ENCODE measurements around the gene APOL2.
A peak's percentile ranks its signal among the peaks of the same experiment; 100 is the strongest.
"Not testable (repeated sequence)": the region's sequence is repeated elsewhere in the genome, so short reads cannot be mapped to it uniquely, and the experiment has no call there.

Gene APOL2

DNA sequence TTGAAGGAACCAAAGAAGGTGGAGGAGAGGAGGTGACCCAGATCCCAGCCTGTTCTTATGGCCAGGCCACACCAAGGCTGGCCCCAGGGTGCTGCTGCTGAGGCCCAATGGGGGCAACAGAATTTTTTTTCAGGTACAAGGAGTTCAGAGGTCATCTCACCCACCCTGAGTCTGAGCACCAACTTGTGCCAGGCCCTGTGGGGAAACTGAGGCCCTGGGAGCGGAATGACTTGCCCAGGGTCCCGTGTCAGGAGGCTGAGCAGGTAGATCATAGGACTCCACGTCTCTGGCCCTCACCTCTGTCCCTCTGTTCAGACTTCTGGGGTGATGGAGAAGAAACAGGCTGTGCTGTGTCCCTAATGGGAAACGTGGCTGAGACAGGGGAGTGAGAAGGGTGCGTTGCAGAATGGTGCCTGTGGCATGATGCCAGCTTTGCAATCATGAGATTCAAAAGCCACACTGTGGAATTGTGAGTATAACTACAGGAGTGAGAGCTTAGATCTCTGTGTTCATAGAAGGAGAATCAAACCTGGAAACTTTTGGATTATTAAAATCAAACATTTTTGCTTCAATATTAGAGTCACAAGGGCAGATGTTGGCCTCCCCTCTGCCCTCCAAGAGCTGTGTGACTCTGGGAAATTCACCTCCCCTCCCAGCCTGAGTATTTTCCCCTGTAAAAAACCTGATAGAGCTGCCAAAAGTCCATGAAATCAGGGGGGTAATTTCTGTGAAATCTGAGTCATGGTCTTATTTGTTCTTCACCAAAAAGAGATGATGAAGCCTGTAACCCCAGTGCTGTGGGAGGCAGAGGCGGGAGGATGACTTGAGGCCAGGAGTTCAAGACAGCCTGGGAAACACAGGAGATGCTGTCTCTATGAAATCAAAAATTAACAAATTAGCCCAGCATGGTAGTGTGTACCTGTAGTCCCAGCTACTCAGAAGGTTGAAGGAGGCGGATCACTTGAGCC, 14.5 kb upstream of the APOL2 start:
- H3K27ac Mint-ChIP-seq: peak overlapping the region; percentile 95
- peaks cover 63% of the 10 kb centered on the region for H3K4me1 Mint-ChIP-seq (ENCODE audit: low read depth)
- no peaks in the 10 kb centered on the region for H3K27me3 Mint-ChIP-seq
- no peaks in the 10 kb centered on the region for H3K9me3 Mint-ChIP-seq
- H3K36me3 Mint-ChIP-seq (ENCODE audit: low read depth): peaks cover 25% of the 10 kb centered on the region
- H3K4me3 Mint-ChIP-seq: peak overlapping the region; percentile 93

DNA sequence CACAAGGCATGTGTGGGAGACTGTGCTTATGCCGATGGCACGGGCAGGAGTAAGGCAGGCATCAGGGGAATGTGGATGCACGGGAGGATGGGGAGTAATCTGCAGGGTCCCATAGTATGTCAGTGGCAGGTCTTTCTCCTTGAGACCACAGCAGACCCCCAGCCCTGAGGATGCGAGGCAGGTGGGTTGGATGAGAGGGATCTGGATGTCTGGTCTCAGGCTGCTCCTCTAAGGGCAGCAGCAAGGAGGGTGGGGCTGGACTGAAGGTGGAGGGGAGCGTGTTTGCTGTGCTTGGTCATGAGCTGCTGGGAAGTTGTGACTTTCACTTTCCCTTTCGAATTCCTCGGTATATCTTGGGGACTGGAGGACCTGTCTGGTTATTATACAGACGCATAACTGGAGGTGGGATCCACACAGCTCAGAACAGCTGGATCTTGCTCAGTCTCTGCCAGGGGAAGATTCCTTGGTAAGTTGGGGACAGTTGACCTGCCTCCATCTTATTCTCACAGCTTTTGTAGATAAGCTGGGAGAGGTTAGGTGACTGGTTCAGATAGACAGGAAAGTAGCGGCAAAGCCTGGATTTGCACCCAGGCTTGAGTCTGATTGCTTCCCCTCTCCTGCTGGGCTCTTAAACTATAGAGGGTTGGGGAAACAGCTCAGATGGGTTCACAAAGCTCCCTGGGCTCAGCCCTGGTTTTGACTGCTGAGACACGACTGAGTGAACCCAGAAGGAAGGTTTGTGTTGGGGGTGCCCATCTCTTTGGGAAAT, 13.6 kb upstream of the APOL2 start, which contains the start of gene APOL1:
Gene APOL1 (plus strand): TSS at position 380 of the 769 bp plus-strand sequence. CDS start 1,823 bp downstream, outside the sequence.
- H3K27ac Mint-ChIP-seq: peak within 1 kb of the TSS; percentile 95
- H3K36me3 Mint-ChIP-seq (ENCODE audit: low read depth): peaks cover 16% of the 10 kb centered on the region
- H3K27me3 Mint-ChIP-seq: no peaks in the 10 kb centered on the region
- H3K4me3 Mint-ChIP-seq: peak within 1 kb of the TSS; percentile 93
- no peaks in the 10 kb centered on the region for H3K9me3 Mint-ChIP-seq
- H3K4me1 Mint-ChIP-seq (ENCODE audit: low read depth): peaks cover 54% of the 10 kb centered on the region

DNA sequence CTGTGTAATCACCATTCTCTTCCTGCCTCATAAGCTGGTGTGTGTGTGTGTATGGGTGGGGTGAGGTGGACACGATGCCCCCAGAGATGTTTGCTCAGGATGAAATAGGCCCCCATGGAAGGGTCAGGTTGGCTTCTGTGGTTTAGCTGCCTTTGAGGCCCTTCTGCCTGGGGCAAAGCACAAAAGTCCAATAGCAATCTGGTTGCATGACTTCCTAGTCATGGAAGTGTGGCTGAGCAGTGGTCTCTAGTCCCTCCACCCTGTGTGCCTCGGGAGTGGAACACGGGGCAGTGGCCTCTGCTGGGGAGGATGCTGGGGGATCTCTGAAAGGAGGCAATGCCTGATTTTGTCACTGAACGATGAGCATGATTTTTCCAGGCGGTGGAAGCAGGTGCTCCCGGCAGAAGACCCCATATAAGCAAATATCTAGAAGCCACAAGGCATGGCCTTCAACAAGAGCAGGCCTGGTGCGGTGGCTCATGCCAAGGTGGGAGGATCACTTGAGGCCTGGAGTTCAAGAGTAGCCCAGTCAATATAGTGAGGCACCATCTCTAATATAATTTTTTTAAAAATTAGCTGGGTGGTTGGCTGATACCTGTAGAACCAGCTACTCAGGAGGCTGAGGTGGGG, 12.8 kb upstream of the APOL2 start:
- Mint-ChIP-seq H3K4me3 (peak overlapping the region; percentile 93), H3K4me1 (ENCODE audit: low read depth) (peaks cover 51% of the 10 kb centered on the region), H3K27ac (peak overlapping the region; percentile 95), H3K36me3 (ENCODE audit: low read depth) (peaks cover 13% of the 10 kb centered on the region)
- not testable (repeated sequence) for H3K27me3 Mint-ChIP-seq, H3K9me3 Mint-ChIP-seq

DNA sequence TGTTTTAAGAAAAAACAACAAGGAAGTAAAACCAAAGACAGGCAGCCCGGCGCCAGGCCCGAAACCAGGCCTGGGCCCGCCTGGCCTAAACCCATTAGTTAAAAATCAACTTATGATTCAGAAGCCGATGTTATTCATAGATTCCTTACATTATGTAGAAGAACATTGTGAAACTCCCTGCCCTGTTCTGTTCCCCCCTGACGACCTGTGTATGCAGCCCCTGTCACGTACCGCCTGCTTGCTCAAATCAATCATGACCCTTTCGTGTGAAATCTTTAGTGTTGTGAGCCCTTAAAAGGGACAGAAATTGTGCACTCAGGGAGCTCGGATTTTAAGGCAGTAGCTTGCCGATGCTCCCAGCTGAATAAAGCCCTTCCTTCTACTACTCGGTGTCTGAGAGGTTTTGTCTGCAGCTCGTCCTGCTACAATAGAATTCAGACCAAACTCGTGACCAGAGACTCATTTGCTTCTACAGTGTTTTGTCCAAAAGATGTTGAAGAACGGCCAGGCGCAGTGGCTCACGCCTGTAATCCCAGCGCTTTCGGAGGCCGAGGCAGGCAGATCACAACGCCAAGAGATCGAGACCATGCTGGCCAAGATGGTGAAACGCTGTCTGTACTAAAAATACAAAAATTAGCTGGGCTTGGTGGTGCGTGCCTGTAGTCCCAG, 11.1 kb upstream of the APOL2 start:
- not testable (repeated sequence) for H3K27me3 Mint-ChIP-seq; H3K27ac Mint-ChIP-seq; H3K9me3 Mint-ChIP-seq; H3K36me3 Mint-ChIP-seq (ENCODE audit: low read depth); H3K4me3 Mint-ChIP-seq
- peaks cover 36% of the 10 kb centered on the region for H3K4me1 Mint-ChIP-seq (ENCODE audit: low read depth)

DNA sequence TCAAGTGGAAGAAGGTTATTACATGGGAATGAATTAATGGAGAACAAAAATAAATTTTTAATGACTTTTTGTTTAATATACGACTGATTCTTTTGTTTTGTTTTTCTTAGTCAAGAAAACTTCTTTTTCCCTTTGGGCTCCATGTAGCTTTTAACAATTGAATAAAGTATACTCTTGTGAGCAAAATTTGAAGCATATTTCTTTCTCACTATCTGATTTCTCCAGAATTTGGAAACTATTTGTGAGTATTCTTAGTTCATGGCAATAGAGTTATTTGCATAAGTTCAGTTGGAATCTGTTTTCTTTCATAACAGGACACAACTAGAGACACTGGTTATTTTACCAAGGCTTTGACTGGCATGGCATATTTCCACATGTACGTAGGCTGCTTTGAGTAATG, 9.8 kb upstream of the APOL2 start:
- Mint-ChIP-seq H3K9me3 (no peaks in the 10 kb centered on the region), H3K4me1 (ENCODE audit: low read depth) (peaks cover 24% of the 10 kb centered on the region), H3K36me3 (ENCODE audit: low read depth) (no peaks in the 10 kb centered on the region), H3K27ac (no peak overlapping the region), H3K27me3 (no peaks in the 10 kb centered on the region), H3K4me3 (no peak overlapping the region)

DNA sequence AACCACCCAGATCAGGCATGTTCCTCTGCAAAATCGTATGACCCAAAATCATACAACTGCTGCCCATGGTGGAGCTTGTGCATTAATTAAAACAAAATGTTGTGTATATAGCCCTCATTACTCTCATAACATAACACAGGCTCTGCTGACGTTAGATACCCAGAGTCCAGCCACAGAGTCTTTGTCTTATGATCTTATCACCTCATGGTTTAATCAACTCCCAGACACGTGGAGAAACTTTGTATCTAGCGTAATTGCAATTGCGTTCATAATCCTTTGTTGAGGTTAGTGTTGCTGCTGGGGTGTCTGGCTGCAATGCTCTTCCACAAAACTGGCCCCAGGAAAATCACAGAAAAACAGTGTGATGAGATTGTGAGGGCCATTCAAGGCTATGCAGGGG, 8.6 kb upstream of the APOL2 start:
- no peaks in the 10 kb centered on the region for H3K36me3 Mint-ChIP-seq (ENCODE audit: low read depth)
- H3K27me3 Mint-ChIP-seq: no peaks in the 10 kb centered on the region
- H3K27ac Mint-ChIP-seq: no peak overlapping the region
- H3K4me3 Mint-ChIP-seq: no peak overlapping the region
- no peaks in the 10 kb centered on the region for H3K9me3 Mint-ChIP-seq
- H3K4me1 Mint-ChIP-seq (ENCODE audit: low read depth): peaks cover 12% of the 10 kb centered on the region

DNA sequence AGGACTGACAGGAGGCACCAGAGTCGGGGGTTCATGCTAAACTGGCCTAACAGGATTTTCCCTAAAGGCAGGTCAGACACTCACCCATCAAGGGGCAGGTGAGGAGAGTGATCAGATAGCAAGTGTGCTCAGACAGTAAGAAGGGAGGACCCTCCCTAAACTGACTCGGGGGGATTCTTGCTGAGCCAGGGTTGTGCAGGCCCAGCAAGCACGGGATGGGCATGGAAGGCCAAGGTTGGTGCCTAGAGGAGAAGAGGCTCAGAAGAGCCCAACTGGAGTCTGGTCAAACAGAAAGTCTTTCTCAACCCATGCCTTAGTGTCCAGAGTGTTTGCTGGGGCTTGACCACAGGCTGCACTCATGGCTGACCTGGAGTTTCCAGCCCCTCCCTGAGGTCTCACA, 7.4 kb upstream of the APOL2 start:
- Mint-ChIP-seq H3K36me3 (ENCODE audit: low read depth) (peaks cover 4% of the 10 kb centered on the region), H3K4me1 (ENCODE audit: low read depth) (peaks cover 2% of the 10 kb centered on the region), H3K4me3 (no peak overlapping the region), H3K27me3 (no peaks in the 10 kb centered on the region), H3K9me3 (no peaks in the 10 kb centered on the region), H3K27ac (no peak overlapping the region)

DNA sequence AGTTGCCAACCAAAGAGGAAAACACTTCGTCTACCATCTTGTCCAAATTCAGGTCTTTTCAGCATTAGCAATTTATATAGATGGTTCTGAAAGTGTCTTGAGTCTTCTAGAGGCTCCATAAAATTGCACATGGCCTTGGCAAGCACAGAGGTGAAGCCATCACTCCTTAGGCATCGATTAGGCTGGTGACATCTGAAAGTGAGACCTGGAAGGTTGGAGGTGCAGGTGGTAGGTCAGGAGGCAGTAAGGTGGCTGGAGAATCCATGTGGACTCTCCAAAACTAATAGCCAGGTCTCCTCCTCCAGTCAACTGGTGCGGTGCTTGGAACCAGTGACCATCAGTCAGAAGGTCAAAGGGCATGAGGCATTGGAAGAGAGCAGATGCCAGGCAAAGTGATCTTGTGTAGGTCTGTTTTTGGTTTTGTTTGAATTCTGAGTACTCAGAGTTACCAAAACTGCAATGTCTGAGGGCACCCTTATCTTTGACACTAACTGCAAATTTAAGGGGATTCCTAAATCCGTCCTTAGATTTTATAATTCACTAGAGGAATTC, 6.6 kb upstream of the APOL2 start:
- H3K27ac Mint-ChIP-seq: no peak overlapping the region

DNA sequence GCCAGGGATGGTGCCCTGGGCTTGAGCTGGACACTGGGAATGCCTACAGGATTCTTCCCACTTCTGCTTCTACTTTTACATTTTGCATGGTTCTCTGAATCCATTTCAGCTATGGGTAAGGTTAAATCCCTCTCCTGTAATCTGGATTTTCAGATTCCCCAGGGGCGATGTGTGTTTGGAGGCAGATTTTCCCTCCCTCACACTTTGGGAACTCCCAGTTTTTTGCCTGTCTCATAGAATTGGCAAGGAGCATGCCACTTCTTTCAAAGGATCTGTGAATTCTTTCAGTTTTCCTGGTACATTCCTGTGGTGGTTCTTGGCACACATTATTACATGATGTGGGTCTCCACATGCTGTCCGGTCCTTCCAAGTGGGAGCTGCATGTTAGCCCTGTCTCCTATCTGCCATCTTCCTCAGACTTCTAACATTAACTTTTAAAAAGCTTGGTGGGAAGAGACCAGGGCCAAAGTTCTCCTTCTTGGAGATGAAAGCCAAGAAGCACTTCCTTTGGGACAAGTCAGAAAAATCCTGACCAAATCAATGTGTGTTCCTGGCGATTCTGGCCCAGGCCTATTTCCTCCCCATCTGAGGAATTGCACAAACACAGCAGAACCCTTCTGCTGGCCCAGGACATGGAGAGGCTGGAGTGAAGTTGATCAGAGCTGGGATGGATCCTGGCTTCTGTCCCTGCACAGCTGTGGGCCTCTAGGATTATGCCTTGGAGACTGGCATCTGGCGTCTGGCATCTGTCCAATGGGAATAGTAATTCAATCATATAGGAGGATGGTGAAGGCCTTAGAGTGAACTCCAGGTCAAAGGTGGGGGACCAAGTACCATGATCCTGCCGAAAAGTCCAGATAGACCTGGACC, 5.4 kb upstream of the APOL2 start:
- H3K36me3 Mint-ChIP-seq (ENCODE audit: low read depth): peaks cover 4% of the 10 kb centered on the region
- no peaks in the 10 kb centered on the region for H3K27me3 Mint-ChIP-seq
- H3K4me3 Mint-ChIP-seq: no peak overlapping the region
- no peaks in the 10 kb centered on the region for H3K9me3 Mint-ChIP-seq
- H3K4me1 Mint-ChIP-seq (ENCODE audit: low read depth): peaks cover 15% of the 10 kb centered on the region
- no peak overlapping the region for H3K27ac Mint-ChIP-seq

More for the DNA sequence above, 6.6 kb upstream of the APOL2 start:
- Mint-ChIP-seq H3K9me3 (no peaks in the 10 kb centered on the region), H3K27me3 (no peaks in the 10 kb centered on the region), H3K4me1 (ENCODE audit: low read depth) (peaks cover 4% of the 10 kb centered on the region), H3K36me3 (ENCODE audit: low read depth) (peaks cover 4% of the 10 kb centered on the region), H3K4me3 (no peak overlapping the region)

DNA sequence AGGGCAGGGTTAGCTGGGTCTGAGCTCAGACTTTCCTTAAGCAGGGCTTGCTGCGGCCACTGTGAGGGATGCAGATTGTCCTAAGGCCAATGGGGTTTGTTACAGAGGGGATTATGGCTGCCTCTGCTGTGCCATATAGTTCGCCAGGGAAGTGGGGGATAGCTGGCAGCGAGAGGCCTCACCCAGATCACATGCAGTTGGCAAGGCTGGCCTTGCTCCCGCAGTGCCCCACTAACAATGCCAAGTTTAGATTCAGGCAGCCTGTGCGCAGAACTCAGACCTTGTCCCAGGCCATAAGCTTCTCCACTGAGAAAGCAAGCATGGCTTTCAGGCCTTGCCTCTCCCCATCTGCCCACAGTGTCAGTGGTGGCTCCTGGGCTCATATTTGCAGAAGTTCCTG, 4.7 kb upstream of the APOL2 start:
- Mint-ChIP-seq H3K27me3 (no peaks in the 10 kb centered on the region), H3K4me3 (no peak overlapping the region), H3K4me1 (ENCODE audit: low read depth) (peaks cover 23% of the 10 kb centered on the region), H3K36me3 (ENCODE audit: low read depth) (peaks cover 7% of the 10 kb centered on the region), H3K27ac (no peak overlapping the region), H3K9me3 (no peaks in the 10 kb centered on the region)

DNA sequence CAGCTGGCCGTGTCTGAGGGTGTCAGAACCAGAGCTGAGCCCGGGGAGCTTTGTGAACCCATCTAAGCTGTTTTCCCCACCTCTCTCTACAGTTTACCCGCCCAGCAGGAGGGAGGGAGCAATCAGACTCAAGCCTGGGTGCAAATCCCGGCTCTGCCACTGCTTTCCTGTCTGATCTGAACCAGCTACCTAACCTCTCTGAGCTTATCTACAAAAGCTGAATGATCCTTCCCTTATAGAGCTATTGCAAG, 252 bp downstream of the APOL2 start:
- Mint-ChIP-seq H3K36me3 (ENCODE audit: low read depth) (peaks cover 42% of the 10 kb centered on the region), H3K9me3 (no peaks in the 10 kb centered on the region), H3K27me3 (no peaks in the 10 kb centered on the region), H3K27ac (peak overlapping the region; percentile 94), H3K4me3 (peak overlapping the region; percentile 94), H3K4me1 (ENCODE audit: low read depth) (peaks cover 66% of the 10 kb centered on the region)

DNA sequence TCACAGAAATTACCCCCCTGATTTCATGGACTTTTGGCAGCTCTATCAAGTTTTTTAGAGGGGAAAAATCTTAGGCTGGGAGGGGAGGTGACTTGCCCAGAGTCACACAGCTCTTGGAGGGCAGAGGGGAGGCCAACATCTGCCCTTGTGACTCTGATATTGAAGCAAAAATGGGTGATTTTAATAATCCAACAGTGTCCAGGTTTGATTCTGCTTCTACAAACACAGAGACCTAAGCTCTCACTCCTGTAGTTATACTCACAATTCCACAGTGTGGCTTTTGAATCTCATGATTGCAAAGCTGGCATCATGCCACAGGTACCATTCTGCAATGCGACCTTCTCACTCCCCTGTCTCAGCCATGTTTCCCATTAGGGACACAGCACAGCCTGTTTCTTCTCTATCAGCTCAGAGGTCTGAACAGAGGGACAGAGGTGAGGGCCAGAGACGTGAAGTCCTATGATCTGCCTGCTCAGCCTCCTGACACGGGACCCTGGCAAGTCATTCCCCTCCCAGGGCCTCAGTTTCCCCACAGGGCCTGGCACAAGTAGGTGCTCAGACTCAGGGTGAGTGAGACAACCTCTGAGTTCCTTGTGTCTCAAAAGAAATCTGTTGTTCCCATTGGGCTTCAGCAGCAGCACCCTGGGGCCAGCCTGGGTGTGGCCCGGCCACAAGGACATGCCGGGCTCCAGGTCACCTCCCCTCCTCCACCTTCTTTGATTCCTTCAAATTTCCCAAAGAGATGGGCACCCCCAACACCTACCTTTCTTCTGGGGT, 766 bp downstream of the APOL2 start:
- H3K4me3 Mint-ChIP-seq: peak overlapping the region; percentile 94
- H3K9me3 Mint-ChIP-seq: no peaks in the 10 kb centered on the region
- H3K36me3 Mint-ChIP-seq (ENCODE audit: low read depth): peaks cover 46% of the 10 kb centered on the region
- peak overlapping the region; percentile 94 for H3K27ac Mint-ChIP-seq
- no peaks in the 10 kb centered on the region for H3K27me3 Mint-ChIP-seq
- H3K4me1 Mint-ChIP-seq (ENCODE audit: low read depth): peaks cover 66% of the 10 kb centered on the region
